Retinal pigment epithelial cell (primary cell): Measurements from ENCODE around the gene GMEB2.
"Not testable (repeated sequence)": the region's sequence is repeated elsewhere in the genome, so short reads cannot be mapped to it uniquely, and the experiment has no call there.

Experiments used
- DNase-seq: peaks from one replicate; pipeline ENCODE4 v3.0.0-alpha.2; 2010; ENCODE audit warnings: low read depth
- H3K4me3 ChIP-seq: 2 replicates; pipeline ENCODE4 v1.5.1; 2011; ENCODE audit warnings: mild to moderate bottlenecking, low read length, control low read depth, moderate library complexity
- TF ChIP-seq, protein P1 (sequence below): conservative IDR thresholded peaks from 2 replicates; pipeline ENCODE4 v1.5.1; 2011; ENCODE audit warnings: low read depth, low read length, control low read depth, inconsistent platforms

Gene GMEB2

DNA sequence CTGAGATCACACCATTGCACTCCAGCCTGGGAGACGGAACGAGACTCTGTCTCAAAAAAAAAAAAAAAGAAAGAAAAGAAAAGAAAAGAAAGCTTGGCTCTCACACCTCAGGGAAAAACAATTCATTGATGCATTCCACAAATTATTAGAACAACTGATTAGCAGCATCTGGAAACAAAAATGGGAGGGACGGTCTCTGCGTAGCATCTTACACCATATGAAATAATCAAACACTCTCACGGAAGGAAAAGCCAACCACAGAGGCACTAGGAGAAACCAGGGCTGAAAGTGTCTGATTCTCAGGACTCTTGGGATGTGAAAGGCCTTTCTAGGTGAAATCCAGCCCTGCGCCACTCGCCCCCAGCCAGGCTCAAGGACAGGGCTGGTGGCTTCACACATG is 50.6 kb downstream of the GMEB2 start:
- H3K4me3 ChIP-seq, result no peak overlapping the region
- no peak for DNase-seq
- TF ChIP-seq, protein P1, sequence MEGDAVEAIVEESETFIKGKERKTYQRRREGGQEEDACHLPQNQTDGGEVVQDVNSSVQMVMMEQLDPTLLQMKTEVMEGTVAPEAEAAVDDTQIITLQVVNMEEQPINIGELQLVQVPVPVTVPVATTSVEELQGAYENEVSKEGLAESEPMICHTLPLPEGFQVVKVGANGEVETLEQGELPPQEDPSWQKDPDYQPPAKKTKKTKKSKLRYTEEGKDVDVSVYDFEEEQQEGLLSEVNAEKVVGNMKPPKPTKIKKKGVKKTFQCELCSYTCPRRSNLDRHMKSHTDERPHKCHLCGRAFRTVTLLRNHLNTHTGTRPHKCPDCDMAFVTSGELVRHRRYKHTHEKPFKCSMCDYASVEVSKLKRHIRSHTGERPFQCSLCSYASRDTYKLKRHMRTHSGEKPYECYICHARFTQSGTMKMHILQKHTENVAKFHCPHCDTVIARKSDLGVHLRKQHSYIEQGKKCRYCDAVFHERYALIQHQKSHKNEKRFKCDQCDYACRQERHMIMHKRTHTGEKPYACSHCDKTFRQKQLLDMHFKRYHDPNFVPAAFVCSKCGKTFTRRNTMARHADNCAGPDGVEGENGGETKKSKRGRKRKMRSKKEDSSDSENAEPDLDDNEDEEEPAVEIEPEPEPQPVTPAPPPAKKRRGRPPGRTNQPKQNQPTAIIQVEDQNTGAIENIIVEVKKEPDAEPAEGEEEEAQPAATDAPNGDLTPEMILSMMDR, result no peak

DNA sequence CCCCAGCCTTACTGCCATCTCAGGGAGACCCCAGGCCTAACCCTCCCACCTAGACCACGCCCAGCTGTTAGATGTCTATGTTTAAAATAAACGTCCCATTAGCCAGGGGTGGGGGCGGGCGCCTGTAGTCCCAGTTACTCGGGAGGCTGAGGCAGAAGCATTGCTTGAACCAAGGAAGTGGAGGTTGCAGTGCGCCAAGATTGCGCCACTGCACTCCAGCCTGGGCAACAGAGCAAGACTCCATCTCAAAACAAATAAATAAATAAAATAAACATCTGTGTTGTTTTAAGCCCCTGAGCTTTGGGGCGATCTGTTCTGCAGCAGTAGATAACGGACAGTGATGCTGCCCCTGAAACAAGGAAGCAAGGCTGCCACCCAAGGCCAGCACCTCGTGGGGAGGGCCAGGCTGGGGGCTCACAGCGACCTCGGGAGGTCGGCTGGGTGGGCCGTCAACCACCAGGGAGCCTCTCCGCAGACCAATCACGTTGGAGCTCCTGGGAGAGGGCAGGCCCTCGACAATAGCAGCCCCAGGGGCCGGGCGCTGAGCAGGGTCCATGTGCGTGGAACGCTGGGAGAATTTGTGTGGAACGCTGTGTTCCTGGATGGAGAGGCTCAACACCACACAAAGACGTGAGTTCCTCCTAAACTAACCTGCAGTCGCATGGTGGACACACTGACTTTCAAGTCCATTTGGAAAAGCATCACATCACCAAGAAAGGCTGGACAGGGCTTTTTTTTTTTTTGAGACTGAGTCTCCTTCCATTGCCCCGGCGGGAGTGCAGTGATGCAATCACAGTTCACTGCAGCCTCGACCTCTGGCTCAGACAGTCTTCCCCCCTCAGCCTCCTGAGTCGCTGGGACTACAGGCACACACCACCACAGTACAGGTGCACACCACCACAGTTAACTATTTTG is 51.8 kb downstream of the GMEB2 start:
- no peak for DNase-seq
- TF ChIP-seq, protein P1, result no peak
- H3K4me3 ChIP-seq, result no peak overlapping the region

DNA sequence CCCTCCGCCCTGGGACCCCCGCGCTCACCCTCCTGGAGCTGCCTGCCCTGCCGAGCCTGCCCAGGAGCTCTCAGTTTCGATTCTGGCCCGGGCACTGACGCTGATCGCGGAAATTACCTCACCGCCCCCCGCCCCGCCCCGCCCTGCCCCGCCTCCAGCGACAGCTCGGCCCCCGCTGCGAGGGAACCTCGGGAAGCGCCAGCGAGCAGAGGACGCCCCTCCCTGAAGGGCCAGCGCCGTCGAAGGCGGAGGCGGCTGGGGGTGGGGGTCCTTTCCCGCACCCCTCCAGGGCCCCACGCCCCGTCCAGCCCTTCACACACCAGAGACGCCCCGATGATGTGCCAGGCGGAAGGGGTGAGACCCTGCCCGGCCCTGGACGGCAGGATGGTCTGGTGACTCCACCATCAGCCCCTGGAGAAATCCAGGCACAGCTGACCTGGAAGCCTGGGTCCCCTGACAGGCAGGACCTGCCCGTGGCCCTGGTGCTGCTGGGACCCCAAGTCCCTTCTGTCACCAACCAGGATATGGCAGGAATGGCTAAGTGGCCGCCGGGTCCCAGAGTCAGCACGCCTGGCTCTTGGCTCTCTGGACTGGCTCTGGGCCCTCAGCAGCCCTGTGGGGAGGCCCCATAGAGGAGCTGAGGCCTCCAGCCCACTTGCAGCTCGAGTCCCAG is 52.6 kb downstream of the GMEB2 start, which contains the start of gene HELZ2:
TSS of gene HELZ2 (minus strand) at position 84 of the 673 bp plus-strand sequence. CDS start 1,854 bp downstream, outside the sequence.
- no peak for DNase-seq
- TF ChIP-seq, protein P1, result no peak
- H3K4me3 ChIP-seq, result peak within 1 kb of the TSS; percentile 71

DNA sequence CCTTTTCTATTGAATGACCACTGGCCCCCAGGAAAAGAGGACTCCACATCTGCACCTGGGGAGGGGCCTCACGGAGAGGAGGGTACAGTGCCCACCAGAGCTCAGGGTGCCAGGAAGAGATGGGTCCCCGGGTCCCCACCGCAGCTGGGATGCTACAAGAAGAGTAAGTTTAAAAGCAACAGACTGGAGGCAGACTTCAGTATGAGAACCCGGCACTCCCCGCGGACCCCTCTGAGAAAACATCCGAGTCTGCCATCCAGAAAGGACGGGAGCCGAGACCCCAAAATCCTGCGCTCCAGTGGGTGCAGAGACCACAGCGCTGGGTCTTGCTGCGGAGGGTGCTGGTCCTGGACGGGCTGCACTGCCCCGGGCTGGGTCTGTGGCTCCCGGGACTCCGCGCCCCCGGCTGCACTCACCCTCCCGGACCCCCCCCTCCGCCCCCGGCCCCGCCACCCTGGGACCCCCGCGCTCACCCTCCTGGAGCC is 53.2 kb downstream of the GMEB2 start:
- TF ChIP-seq, protein P1, result no peak
- H3K4me3 ChIP-seq, result peak overlapping the region; percentile 71
- DNase-seq, result no peak

DNA sequence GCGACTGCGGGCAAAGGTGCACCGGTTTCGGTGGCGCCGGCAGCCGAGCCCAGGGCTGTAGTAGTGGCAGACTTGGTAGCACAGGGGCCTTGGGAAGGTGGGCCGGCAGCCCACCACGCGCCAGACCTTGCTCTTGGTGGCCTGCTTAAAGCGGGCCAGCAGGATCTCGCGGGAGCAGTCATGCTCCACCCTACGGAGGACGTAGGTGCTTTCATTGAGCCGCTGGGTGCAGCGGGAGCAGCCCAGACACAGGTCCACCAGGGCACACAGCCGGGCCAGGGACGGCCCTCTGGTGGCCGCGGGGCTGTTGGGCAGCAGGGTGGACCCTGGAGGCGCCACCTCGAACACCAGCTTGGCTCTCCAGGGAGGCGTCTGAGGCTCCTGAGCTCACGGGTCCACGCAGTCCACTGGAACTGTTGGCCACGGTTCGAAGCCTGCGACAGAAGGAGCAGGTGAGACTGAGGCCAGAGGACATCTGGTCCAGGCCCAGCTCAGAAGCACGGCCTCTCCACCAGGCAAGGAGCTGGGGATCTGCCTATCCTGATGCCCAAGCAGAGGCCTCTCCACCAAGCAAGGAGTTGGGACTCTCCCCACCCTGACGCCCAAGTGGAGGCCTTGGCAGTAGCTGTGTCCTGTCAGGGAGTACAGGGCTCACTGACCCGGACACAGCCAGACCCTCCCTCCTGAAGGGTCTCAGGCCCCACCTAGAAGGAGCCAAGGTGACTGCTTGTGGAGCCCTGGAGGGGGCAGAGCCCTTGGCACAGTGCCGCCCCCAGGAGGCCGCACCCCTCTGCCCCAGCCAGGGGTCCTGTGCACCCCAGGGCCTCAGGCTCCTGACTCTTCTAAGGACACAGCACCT is 53.9 kb downstream of the GMEB2 start:
- H3K4me3 ChIP-seq, result peak overlapping the region; percentile 71
- DNase-seq, result no peak
- TF ChIP-seq, protein P1, result peak; percentile 20

DNA sequence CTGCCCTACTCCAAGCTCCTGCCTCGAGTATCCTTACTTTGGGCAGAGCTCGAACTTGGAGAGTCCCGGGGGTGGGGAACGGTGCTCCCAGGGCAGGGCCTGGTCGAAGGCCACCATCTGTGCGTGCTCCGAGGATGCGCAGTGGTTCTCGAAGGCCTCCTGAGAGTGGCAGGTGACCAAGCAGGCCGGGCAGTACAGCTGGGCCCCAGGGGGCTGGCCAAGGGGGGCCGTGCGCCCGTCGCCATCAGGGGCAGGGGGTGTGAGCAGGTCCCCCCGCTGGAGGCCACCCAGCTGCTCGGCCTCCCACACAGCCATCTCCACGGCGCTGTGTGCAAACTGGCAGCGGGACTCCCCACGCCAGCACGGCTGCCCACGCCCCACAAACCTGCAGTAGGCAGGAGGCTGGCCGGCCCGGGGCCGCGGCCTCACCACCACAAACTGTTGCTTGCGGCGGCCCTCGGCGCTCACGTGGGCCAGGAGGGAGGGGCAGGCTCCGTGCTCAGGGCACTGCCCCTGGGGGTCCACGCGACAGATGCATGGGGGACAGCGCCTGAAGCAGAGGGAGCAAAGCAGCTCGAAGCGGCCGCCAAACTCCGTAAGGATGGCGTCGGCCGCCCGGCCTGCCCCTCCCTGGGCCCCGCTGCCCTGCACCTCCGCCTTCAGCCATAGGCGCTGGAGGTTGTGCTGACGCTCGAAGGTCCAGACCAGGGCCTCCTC is 54.7 kb downstream of the GMEB2 start:
- H3K4me3 ChIP-seq, result no peak overlapping the region
- no peak for DNase-seq
- TF ChIP-seq, protein P1, result no peak

DNA sequence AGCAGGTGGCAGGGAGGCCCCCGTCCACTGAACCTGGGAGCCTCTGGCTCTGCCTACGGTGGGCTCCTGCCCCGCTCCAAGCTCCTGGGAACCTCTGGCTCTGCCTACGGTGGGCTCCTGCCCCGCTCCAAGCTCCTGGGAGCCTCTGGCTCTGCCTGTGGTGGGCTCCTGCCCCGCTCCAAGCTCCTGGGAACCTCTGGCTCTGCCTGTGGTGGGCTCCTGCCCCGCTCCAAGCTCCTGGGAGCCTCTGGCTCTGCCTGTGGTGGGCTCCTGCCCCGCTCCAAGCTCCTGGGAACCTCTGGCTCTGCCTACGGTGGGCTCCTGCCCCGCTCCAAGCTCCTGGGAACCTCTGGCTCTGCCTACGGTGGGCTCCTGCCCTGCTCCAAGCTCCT is 55.8 kb downstream of the GMEB2 start:
- not testable (repeated sequence) for DNase-seq

More for the DNA sequence above, 55.8 kb downstream of the GMEB2 start:
- H3K4me3 ChIP-seq, result not testable (repeated sequence)
